Fibroblast of upper back skin (primary cell): ENCODE data around the gene NAALADL2.
A peak's percentile ranks its signal among the peaks of the same experiment; 100 is the strongest.
"Not testable (repeated sequence)": the region's sequence is repeated elsewhere in the genome, so short reads cannot be mapped to it uniquely, and the experiment has no call there.

Experiments
- DNase-seq: peaks from one replicate; pipeline ENCODE4 v3.0.0-alpha.2; 2013

Gene NAALADL2

DNA sequence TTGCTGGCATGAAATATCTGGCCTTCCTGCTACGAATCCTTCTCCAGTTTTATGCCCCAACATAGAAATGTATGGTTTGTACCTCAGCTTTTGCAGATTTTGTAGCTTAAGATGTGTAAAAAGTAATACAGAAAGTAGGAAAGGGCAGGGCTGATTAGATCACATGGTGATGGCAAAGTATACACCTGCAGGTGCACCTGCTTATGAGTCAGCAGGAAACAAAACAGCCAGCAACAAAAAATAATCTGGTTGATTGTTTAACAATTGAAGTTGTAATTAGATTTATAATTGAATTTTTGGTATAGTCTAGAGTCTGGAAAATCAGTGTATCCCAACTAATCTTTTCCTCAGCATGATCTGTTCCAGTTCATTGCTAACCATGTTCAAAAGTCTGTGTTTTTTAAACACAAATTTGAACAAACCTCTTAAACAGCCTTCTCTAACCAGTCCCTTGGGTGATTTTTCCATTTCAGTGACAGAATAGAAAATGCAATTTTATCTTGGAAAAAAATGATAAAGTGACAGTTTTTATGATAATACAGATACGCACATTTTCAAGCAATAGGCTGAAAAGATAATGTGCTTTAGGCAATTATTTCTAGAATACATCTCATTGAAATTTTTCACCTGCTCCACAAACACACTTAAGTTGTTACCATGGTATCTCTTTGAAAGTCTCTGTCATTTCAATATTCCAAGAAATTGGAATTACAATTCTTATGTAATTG, 477.4 kb downstream of the NAALADL2 start:
- DNase-seq, result no peak

DNA sequence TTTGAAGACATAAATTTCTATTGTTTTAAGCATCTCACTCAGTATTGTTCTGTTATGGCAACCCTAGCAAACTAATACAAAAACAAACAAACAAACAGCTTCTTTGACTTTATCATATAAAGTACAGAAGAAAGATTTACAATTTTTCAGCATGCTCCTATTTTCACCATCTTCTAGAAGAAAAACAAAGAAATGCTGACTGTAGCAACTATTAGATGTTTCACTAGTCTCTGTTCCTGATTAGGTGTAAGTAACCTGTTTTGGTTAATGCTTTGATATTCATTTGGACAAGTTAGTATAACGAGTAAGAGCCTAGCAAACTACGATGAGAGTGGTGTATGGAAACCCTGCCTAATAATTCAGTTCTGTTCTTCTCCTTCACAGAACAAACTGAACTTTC, 478.5 kb downstream of the NAALADL2 start:
- DNase-seq, result no peak

DNA sequence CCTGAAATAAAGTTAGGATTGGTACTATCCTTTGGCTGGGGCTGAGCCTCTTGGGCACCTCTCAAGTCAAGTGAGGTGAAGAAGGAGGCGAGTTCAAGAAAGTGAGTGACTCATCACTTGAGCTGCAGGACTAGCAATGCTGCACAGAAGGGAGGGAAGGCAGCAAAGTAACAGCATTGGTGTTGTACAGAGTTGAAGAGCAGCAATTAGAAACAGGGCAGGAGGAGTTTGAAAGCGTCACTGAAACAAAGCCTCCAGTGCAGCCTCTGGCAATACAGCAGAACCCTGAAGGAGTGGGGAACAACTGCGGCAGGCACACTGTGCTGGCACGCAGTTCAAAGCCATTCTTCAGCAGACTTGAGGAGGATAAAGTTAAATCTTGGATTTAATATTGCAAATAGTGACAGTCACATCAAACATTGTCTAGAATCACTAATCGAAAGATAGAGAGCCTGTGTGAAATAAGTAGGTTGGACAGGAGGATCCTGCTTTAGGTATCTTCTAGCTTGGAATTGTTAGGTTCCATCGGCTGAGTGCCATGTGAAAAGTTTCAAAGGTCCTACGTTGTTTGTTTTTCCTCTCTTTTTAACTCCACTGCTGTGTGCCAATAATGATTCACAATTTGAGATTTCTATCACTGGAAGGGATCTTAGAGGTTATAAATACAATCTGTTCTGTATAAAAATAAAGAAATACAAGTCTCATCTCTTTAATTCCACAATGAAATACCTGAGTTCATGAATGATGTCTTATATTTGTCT, 479.8 kb downstream of the NAALADL2 start:
- DNase-seq, result peak; percentile 73

DNA sequence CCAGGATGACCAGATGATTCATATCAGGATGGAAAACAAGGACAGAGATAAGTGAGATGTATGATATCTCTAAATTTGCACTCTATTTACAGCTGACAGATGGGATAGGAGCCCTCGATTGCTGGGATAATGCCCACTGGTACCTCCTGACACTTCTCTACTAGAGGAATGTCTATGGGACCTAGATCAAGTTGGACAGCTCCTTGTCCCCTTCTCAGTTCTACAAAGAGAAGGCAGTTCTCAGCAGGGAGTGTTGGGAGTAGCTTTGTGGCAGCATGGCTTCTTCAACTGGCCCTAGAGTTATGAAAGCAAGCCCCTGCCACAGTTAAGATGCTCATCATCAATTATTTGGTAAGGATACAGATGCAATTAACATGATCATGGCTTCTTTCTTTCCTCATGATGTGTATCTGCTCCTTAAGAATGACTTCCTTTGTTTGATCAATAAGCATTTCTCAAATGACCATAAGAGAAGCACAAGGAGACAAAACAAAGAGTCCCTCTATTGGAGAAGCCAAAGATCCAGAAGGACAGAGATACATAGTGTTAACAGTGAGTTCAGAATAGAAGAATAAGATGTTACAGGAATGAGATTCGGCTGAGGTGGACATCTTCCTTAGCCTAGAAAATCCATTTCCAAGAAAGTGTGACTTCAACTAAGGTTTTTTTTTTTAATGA, 481.3 kb downstream of the NAALADL2 start:
- no peak for DNase-seq

DNA sequence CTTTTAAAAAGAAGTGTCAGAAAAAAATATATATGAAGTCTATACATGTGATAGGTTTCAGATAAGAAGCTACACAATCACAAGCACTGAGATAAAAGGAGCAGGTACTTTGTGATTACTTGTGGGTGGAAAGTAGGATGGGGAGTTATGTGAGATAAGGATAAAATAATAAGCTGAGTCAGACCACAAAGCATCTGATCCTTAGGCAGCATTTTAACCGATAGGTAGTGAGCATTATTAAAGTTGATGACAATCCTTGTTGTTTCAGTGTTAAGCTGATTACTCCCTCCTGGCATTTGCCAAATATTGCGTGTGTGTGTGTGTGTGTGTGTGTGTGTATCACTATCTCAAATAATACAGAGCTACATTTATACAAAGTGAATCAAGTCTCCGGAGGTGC, 483.1 kb downstream of the NAALADL2 start:
- no peak for DNase-seq

DNA sequence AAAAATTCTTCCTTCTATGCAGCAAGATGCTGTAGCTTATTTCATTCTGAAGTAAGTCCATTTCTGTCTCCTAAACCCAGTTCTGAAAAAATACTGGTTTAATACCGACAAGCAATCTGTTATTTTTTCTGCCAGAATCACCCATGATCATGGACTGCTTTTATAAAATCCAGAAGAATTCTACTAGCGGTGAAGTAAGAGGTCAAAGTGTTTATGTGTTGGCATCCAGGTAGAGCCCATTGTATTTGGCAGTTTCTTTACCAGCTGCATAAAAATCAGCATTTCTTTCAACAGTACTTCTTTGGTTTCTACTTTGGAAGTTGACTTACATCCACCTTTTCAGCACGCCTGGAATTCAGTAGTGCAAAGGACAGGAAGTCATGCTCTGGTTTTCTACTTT, 484.8 kb downstream of the NAALADL2 start:
- DNase-seq, result no peak

DNA sequence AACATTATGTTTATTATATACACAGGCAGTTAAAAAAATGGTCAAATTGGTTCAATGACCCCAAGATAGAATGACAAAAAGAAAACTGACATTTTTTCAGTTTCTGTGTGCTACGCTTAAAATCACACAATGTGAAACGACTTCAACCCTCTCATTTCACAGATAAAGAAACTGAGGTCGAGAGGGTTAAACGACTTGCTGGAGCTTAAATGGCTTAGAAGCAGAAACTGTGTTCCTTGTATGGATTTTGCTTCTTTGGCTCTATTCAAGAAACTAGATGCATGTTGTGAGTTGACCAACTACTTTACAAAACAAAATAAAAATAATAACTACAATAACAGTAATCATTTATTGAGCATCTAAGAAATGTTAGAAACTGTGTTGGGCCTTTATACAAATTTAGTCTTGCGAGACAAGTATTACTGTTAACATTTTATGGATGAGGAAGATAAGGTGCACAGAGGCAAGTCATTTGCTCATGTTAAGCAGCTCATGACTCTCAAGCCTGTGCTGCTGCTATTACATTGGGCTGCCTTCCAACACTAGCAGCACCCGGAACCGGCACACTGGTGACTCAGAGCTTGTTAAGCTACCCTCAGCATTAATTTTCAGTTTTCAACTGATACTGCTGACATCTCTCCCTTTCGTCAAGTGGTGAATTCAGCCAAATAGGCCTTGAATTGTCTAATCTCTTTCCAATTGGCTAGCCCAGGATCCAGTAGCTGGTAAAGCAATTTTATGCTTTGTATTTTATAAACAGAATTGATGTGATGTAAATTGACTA, 487.6 kb downstream of the NAALADL2 start:
- peak; percentile 96 for DNase-seq

DNA sequence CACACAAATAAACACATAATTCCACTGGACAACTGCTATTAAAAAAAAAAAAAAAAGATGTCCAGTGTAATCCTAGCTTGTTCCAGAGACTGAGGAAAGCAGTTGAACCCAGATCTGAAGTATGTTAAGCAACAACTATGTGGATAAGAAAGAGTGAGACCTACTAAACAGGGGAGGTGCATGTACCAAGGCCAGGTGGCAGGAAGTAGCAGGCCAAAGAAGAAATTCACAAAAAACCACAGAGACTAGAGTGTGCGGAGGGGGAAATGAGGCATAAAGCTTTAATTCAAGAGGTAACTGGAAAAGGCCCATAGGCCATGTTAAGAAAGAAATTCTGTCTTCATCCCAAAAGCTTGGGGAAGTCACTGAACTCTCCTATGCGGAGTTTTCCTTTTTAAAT, 490.0 kb downstream of the NAALADL2 start:
- no peak for DNase-seq

DNA sequence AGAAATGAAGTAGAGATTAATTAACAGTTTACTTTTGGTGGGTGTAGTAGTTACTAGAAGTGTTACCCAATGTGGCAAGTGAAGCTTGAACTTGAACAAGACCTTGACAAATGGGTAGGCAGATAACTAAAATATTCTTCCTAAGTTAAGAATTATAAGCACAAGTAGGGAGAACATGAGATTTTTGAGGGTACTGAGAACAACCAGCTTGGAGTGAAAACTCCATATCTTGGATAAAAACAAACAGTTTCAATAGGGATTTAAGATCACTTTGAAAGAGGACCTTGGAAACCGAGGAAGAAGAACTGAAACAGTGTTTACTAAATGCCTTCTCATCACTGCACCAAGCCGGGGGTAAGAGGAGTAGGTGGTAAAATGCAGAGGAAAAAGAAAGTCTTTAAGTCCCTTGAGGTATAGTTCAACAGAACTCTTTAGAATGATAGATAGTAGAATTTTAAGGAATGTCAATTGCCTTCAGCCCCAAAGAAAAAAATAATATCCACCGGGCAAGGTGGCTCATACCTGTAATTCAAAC, 496.7 kb downstream of the NAALADL2 start:
- no peak for DNase-seq

DNA sequence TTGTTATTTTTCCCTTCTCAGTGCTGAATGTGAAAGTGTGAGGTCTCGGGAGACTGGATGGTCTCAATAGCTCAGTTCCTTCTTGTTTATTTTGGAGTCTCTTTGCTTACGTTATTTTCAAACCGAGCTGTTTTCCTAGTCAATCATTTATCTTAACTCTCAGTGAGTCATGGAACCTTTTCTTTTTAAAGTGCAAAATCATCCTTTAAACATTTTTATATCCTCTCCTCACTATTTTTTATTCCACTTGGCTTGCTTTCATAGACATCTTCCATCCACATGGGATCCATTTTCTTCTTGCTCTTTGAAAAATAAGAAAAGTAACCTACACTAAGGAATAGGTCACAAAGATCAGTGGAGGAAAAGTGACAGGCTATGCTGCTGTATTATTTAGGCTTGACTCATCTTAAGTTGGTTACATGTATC, 497.8 kb downstream of the NAALADL2 start:
- DNase-seq, result peak; percentile 29

DNA sequence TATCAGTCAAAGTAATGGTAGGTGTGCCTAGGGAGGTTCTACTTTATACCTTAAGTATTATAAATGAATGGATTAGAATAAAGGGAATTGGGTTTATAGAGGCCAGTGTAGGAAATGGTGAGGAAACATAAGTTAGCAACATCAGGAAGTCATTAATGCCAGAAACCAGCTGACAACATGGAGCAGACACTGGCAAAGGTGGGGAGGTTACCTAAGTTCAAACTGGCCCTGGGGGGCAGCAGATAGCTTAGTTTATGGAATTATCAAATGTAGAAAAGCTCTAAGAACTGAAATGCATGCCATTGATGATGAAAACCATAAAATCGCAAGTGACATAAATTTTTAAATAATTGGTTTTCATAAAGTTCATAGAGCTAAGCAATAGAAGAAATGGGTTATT, 498.6 kb downstream of the NAALADL2 start:
- DNase-seq, result no peak

DNA sequence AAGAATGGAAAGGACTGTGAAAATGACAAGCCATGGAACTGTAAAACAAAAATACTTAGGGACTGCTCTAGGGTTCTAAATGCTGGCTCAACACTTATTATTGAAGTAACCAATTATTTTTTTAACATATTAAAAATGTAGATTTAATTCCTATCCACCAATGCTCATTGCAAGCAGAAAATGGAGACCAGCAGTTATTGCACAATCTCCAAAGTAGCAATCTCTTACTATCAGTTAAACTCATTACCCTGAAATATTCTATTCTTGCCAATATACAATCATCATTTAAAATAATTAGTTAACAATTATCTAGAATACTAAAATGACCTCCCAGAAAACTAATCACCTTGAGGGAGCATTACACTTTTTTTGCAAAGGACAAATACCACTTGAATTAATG, 499.8 kb downstream of the NAALADL2 start:
- DNase-seq, result no peak

DNA sequence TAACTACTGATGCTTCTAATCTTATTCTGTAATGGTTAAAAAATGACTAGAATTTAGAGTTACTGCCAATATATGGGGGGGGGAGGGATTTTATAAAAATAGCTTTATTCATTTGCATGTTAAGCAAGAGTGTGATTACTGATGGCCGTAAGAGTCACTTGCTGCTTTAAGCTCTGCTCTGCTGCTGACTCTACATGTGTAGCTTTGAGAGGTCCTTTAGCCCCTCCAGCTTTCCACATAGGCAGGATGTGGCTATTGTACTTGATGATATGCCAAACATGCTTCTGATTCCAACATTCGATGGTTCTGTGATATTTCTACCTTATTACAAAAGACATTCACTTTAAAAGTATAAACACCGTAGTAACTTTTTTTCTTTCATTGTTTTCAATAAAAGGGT, 511.3 kb downstream of the NAALADL2 start:
- peak; percentile 89 for DNase-seq

DNA sequence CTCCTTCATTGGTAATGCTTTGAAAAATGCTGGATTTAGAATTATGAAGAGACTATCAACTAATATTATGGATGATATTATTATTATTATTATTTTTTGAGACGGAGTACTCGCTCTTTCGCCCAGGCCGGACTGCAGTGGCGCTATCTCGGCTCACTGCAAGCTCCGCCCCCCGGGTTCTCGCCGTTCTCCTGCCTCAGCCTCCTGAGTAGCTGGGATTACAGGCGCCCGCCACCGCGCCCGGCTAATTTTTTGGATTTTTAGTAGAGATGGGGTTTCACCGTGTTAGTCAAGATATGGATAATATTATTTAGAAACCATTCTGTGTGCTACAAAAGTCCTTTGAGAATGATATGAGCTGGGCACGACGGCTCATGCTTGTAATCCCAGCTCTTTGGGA, 512.1 kb downstream of the NAALADL2 start:
- DNase-seq, result not testable (repeated sequence)

DNA sequence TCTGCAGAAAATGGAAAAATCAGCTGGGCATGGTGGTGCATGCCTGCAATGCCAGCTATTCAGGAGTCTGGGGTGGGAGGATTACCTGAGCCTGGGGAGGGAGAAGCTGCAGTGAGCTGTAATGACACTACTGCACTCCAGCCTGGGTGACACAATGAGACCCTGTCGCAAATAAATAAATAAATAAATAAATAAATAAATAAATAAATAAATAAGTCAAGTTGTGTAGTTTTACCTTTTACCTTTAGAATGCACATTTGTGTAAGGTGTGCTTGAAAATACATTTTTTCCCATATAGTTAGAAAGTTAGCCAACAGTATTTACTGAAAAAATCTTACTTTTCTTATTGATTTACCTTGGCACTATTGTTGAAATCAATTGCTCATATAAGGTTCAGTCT, 515.6 kb downstream of the NAALADL2 start:
- no peak for DNase-seq

DNA sequence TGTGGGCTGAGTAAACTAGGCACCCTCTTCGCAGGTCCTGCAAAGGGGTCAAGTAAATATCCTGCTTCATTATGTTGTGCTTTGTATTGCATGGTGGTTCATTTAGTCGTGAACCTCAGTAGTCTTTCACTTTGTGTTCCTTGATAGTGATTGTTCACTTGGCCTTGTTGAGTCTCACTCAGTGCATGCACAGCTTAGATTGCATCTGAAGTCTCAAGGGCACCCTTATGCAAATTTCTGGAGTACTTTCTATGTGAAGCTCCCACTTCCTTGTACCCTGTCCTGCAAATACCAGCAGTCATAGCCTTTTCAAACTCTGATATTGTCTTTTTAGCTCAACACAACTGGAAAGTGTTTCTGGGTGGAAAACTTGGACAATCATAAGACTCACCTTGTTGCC, 519.2 kb downstream of the NAALADL2 start:
- DNase-seq, result no peak

DNA sequence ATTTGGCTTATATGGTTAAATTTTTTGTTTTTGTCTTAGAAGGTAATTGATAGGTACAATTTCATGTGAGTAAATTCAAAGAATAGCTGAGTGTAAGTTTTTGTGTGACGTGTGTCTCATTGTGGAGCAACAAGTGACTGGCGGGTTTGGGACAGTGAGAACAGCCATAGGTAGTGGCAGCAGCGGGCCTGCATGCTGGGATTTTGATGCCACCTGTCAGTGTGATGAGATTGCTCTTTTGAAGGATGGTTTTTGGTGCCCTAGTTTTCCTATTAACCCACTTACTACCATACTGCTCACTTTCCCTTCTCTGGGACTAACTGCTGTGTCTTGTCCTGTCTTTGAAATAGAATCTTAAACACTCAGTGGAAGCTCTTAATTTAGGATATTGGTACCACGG, 522.6 kb downstream of the NAALADL2 start:
- DNase-seq, result no peak

DNA sequence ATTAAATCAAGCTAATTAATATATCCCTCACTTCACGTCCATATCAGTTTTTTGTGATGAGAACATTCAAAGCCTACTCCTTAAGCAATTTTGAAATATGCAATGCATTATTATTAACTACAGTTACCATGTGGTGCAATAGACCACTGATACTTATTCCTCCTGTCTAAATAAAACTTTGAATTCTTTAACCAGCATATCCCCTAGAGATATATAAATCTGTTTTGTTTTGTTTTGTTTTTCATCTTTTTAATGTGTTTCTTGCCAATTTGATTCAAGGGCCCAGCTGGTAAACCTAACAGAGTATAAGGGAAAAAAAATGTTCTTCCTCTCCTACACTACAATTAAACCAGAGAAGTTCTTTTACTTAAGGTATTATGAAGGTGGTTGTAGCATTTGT, 524.2 kb downstream of the NAALADL2 start:
- peak; percentile 33 for DNase-seq

DNA sequence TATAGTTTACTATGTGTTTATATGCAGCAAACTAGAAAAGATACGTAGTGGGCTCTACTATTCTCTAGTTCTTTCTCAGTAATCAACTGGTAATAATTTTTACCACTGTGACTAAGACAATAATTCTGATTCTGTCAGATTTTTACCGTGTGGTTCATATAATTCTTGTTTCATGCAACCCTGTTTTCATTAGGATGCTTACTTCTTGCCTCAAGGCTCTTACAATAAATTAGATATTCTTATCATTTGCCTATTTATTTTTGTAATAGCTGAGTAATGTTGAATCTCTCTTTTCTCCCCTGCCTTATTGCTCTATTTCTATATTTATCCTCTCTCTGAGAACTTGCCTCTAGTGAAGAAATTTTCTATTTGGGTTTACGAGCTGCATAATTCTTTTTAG, 524.7 kb downstream of the NAALADL2 start:
- no peak for DNase-seq

DNA sequence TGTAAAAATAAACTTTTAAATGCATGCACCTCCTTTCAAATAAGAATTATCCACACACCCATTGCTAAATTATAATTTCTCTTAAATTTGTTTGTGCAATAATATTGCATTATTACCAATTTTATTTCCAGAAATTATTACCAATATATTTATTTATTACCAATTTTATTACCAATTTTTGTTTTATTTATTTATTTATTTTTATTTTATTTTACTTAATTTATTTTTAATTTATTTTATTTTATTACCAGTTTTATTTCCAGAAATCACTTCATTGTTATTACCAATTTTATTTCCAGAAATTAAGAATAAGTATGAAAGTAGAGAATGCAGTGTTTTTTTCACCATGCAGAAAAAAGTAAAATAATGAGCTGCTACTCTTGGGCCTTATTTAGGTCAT, 525.4 kb downstream of the NAALADL2 start:
- DNase-seq, result no peak

DNA sequence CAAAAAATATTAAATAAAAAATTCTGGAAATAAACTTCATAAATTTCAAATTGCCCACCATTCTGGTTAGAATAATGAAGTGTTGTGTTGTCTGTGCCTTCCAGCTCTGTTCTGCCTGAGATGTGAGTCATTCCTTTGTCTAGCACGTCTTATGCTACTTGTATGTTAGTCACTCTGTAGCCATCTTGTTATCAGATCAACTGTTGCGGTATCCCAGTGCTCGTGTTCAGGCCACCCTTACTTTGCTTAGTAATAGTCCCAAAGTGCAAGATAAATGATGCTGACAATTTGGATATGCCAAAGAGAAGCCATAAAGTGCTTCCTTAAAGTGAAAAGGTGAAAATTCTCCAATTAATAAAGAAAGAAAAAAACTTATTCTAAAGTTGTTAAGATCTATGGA, 527.5 kb downstream of the NAALADL2 start:
- peak; percentile 85 for DNase-seq

DNA sequence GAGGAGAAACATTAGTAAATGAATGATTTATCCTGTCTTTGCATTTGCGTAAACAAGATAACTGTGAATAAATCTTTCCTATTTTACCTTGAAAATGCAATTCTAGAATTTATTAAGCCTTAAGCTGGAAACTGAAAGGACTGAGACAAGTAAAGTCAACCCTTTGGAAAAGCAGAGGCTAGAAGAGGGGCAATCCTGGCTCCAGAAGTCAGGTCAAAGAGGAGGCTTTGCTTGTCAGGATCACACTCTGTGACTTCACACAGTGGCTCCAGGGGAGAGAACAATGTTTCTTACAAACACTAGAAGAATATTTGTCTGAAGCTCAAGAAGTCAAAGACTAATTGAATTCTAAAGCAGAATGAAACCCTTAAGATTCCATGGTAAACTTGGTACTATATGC, 530.4 kb downstream of the NAALADL2 start:
- no peak for DNase-seq

DNA sequence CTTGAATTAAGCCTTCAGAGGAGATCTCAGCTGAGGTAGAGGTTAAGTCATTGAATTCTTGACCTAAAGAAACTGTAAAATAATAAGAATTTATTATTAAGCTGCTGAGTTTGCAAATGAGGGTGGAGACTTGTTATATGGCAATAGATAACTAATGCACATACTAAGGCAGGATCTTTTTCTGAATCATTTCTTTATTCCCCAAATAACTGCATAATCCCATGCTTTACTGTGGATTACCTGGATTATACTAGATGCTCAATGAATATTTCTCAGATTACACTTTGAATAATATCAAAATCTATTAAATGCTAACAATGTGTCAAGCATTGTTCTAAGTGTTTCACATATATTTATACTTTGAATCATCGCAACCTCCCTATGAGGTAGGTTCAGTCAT, 532.5 kb downstream of the NAALADL2 start:
- DNase-seq, result no peak
